Renal cortical epithelial cell (primary cell): ENCODE results near the gene UST. TPM values are rescaled to one million over a fixed set of nuclear protein-coding genes. Genes with fewer than 3 reads are reported as not detected.
"Not testable (repeated sequence)": the region's sequence is repeated elsewhere in the genome, so short reads cannot be mapped to it uniquely, and the experiment has no call there.

Experiments used
- DNase-seq: peaks from one replicate; pipeline ENCODE4 v3.0.0-alpha.2; 2011; ENCODE audit warnings: low read depth
- total RNA-seq: library from RNA; depleted of rRNA; stranded (reverse); fragments of >200 nt; gene quantifications from 2 replicates; pipeline ENCODE4 v1.2.3, GENCODE V29; 2014

Gene UST
- total RNA-seq, 1 donor from 2014 or later = 2.8 TPM

- no peak for DNase-seq
These were observed 19.3 kb downstream of the UST start for GRCh38 chr6:148765898-148766808.

- DNase-seq = no peak
These were observed 21.9 kb downstream of the UST start for GRCh38 chr6:148768646-148769270.

GRCh38 chr6:148769304-148769968 lies 22.6 kb downstream of the UST start:
- DNase-seq = no peak

GRCh38 chr6:148770408-148771211 lies 23.8 kb downstream of the UST start:
- no peak for DNase-seq

GRCh38 chr6:148771212-148771601 lies 24.4 kb downstream of the UST start:
- no peak for DNase-seq

- DNase-seq = no peak
These were observed 25.2 kb downstream of the UST start for GRCh38 chr6:148771896-148772554.

GRCh38 chr6:148775161-148775560 lies 28.3 kb downstream of the UST start:
- DNase-seq = no peak

GRCh38 chr6:148776321-148777308 lies 29.8 kb downstream of the UST start:
- peak; percentile 33 for DNase-seq

- no peak for DNase-seq
These were observed 32.3 kb downstream of the UST start for GRCh38 chr6:148779142-148779562.

- not testable (repeated sequence) for DNase-seq
These were observed 33.6 kb downstream of the UST start for GRCh38 chr6:148780423-148780822.

- no peak for DNase-seq
These were observed 34.1 kb downstream of the UST start for GRCh38 chr6:148780918-148781436.

- no peak for DNase-seq
These were observed 43.1 kb downstream of the UST start for GRCh38 chr6:148789948-148790347.

- no peak for DNase-seq
These were observed 43.6 kb downstream of the UST start for GRCh38 chr6:148790404-148790803.

- DNase-seq = peak; percentile 4
These were observed 44.0 kb downstream of the UST start for GRCh38 chr6:148790817-148791216.

- no peak for DNase-seq
These were observed 44.5 kb downstream of the UST start for GRCh38 chr6:148791372-148791771.

- no peak for DNase-seq
These were observed 46.9 kb downstream of the UST start for GRCh38 chr6:148793721-148794120.

GRCh38 chr6:148794797-148795196 lies 48.0 kb downstream of the UST start:
- DNase-seq = no peak

GRCh38 chr6:148795563-148795962 lies 48.7 kb downstream of the UST start:
- no peak for DNase-seq

- no peak for DNase-seq
These were observed 52.8 kb downstream of the UST start for GRCh38 chr6:148799647-148800046.

- no peak for DNase-seq
These were observed 53.7 kb downstream of the UST start for GRCh38 chr6:148800536-148800935.
